Activated T-cell treated with anti-CD3 and anti-CD28 coated beads, Interleukin-2, amount 50 U/mL, for 24 hours (primary cell): Measurements from ENCODE around the gene GNG7.
A peak's percentile ranks its signal among the peaks of the same experiment; 100 is the strongest.
"Not testable (repeated sequence)": the region's sequence is repeated elsewhere in the genome, so short reads cannot be mapped to it uniquely, and the experiment has no call there.

ENCODE experiments used
- DNase-seq: peaks from one replicate; pipeline ENCODE4 v3.0.0-alpha.2; 2020
- H3K27ac Mint-ChIP-seq: 2 replicates; pipeline ENCODE4 v1.8.0; 2020; ENCODE audit warnings: mild to moderate bottlenecking, mixed read lengths
- H3K27me3 Mint-ChIP-seq: 2 replicates; pipeline ENCODE4 v1.8.0; 2020; ENCODE audit warnings: mixed read lengths
- H3K36me3 Mint-ChIP-seq: 2 replicates; pipeline ENCODE4 v1.8.0; 2020; ENCODE audit warnings: low read depth, mixed read lengths
- H3K4me1 Mint-ChIP-seq: 2 replicates; pipeline ENCODE4 v1.8.0; 2020; ENCODE audit warnings: low read depth, mixed read lengths
- H3K4me3 Mint-ChIP-seq: 2 replicates; pipeline ENCODE4 v1.8.0; 2020; ENCODE audit warnings: mild to moderate bottlenecking, moderate library complexity, mixed read lengths
- H3K9me3 Mint-ChIP-seq: 2 replicates; pipeline ENCODE4 v1.8.0; 2020; ENCODE audit warnings: mixed read lengths

The GNG7 gene

GRCh38 chr19:2545416-2546127 is 156.9 kb downstream of the GNG7 start:
- H3K9me3 Mint-ChIP-seq, H3K4me3 Mint-ChIP-seq, H3K27me3 Mint-ChIP-seq, H3K27ac Mint-ChIP-seq, H3K36me3 Mint-ChIP-seq, DNase-seq: not testable (repeated sequence)
- peaks cover 23% of the 10 kb centered on the region for H3K4me1 Mint-ChIP-seq

- H3K27ac Mint-ChIP-seq: no peak overlapping the region
- H3K9me3 Mint-ChIP-seq: no peaks in the 10 kb centered on the region
- H3K4me3 Mint-ChIP-seq: no peak overlapping the region
- H3K4me1 Mint-ChIP-seq: peaks cover 21% of the 10 kb centered on the region
- no peaks in the 10 kb centered on the region for H3K27me3 Mint-ChIP-seq
- DNase-seq: no peak
- H3K36me3 Mint-ChIP-seq: no peaks in the 10 kb centered on the region
Observed at GRCh38 chr19:2544576-2545415, 157.7 kb downstream of the GNG7 start.

GRCh38 chr19:2543463-2544442 is 158.7 kb downstream of the GNG7 start:
- no peaks in the 10 kb centered on the region for H3K9me3 Mint-ChIP-seq
- peak overlapping the region; percentile 52 for H3K27ac Mint-ChIP-seq
- DNase-seq: peak; percentile 80
- H3K36me3 Mint-ChIP-seq: no peaks in the 10 kb centered on the region
- H3K4me3 Mint-ChIP-seq: peak overlapping the region; percentile 60
- no peaks in the 10 kb centered on the region for H3K27me3 Mint-ChIP-seq
- H3K4me1 Mint-ChIP-seq: peaks cover 20% of the 10 kb centered on the region

- H3K4me3 Mint-ChIP-seq: peak overlapping the region; percentile 60
- H3K4me1 Mint-ChIP-seq: peaks cover 20% of the 10 kb centered on the region
Observed at GRCh38 chr19:2543072-2543462, 159.4 kb downstream of the GNG7 start.

GRCh38 chr19:2542341-2543069 is 160.0 kb downstream of the GNG7 start:
- Mint-ChIP-seq H3K4me1 (peaks cover 25% of the 10 kb centered on the region), H3K27me3 (no peaks in the 10 kb centered on the region), H3K27ac (no peak overlapping the region), H3K36me3 (no peaks in the 10 kb centered on the region), H3K4me3 (no peak overlapping the region), H3K9me3 (no peaks in the 10 kb centered on the region)
- DNase-seq: no peak

More at GRCh38 chr19:2543072-2543462, 159.4 kb downstream of the GNG7 start:
- not testable (repeated sequence) for DNase-seq, H3K9me3 Mint-ChIP-seq, H3K27me3 Mint-ChIP-seq, H3K36me3 Mint-ChIP-seq
- H3K27ac Mint-ChIP-seq: peak overlapping the region; percentile 52

- Mint-ChIP-seq H3K4me1 (peaks cover 26% of the 10 kb centered on the region), H3K27me3 (no peaks in the 10 kb centered on the region), H3K27ac (no peak overlapping the region), H3K4me3 (no peak overlapping the region), H3K36me3 (no peaks in the 10 kb centered on the region), H3K9me3 (no peaks in the 10 kb centered on the region)
- no peak for DNase-seq
Observed at GRCh38 chr19:2540646-2541454, 161.6 kb downstream of the GNG7 start.

- DNase-seq: no peak
- no peaks in the 10 kb centered on the region for H3K36me3 Mint-ChIP-seq
- no peaks in the 10 kb centered on the region for H3K9me3 Mint-ChIP-seq
- H3K27me3 Mint-ChIP-seq: no peaks in the 10 kb centered on the region
- no peak overlapping the region for H3K27ac Mint-ChIP-seq
- no peak overlapping the region for H3K4me3 Mint-ChIP-seq
- H3K4me1 Mint-ChIP-seq: peaks cover 28% of the 10 kb centered on the region
Observed at GRCh38 chr19:2540251-2540645, 162.2 kb downstream of the GNG7 start.

- H3K4me3 Mint-ChIP-seq: no peak overlapping the region
- no peaks in the 10 kb centered on the region for H3K36me3 Mint-ChIP-seq
- DNase-seq: no peak
- no peaks in the 10 kb centered on the region for H3K9me3 Mint-ChIP-seq
- peaks cover 34% of the 10 kb centered on the region for H3K4me1 Mint-ChIP-seq
- no peak overlapping the region for H3K27ac Mint-ChIP-seq
- H3K27me3 Mint-ChIP-seq: no peaks in the 10 kb centered on the region
Observed at GRCh38 chr19:2538096-2538757, 164.3 kb downstream of the GNG7 start.

GRCh38 chr19:2537584-2537983 is 164.9 kb downstream of the GNG7 start:
- not testable (repeated sequence) for H3K27ac Mint-ChIP-seq, H3K4me3 Mint-ChIP-seq, H3K36me3 Mint-ChIP-seq, H3K9me3 Mint-ChIP-seq, H3K27me3 Mint-ChIP-seq, DNase-seq
- H3K4me1 Mint-ChIP-seq: peaks cover 34% of the 10 kb centered on the region

GRCh38 chr19:2536461-2536860 is 166.0 kb downstream of the GNG7 start:
- H3K27ac Mint-ChIP-seq: no peak overlapping the region
- no peaks in the 10 kb centered on the region for H3K36me3 Mint-ChIP-seq
- H3K9me3 Mint-ChIP-seq: no peaks in the 10 kb centered on the region
- no peaks in the 10 kb centered on the region for H3K27me3 Mint-ChIP-seq
- no peak overlapping the region for H3K4me3 Mint-ChIP-seq
- DNase-seq: no peak
- peaks cover 35% of the 10 kb centered on the region for H3K4me1 Mint-ChIP-seq

- no peak for DNase-seq
- no peak overlapping the region for H3K4me3 Mint-ChIP-seq
- no peaks in the 10 kb centered on the region for H3K9me3 Mint-ChIP-seq
- H3K4me1 Mint-ChIP-seq: peaks cover 35% of the 10 kb centered on the region
- H3K36me3 Mint-ChIP-seq: no peaks in the 10 kb centered on the region
- H3K27me3 Mint-ChIP-seq: no peaks in the 10 kb centered on the region
- H3K27ac Mint-ChIP-seq: no peak overlapping the region
Observed at GRCh38 chr19:2534423-2535013, 168.0 kb downstream of the GNG7 start.

- Mint-ChIP-seq H3K27me3 (no peaks in the 10 kb centered on the region), H3K4me1 (peaks cover 35% of the 10 kb centered on the region), H3K27ac (no peak overlapping the region), H3K4me3 (no peak overlapping the region), H3K36me3 (no peaks in the 10 kb centered on the region), H3K9me3 (no peaks in the 10 kb centered on the region)
- DNase-seq: no peak
Observed at GRCh38 chr19:2533686-2534422, 168.6 kb downstream of the GNG7 start.
